Endothelial cell of hepatic sinusoid (primary cell): ENCODE data around the gene TRNAU1AP.
"Not testable (repeated sequence)": the region's sequence is repeated elsewhere in the genome, so short reads cannot be mapped to it uniquely, and the experiment has no call there.

ENCODE experiments used
- in situ Hi-C: cut with HindIII; loops from 2 replicates; pipeline ENCODE4 v1.10.0; 2017; ENCODE audit warnings: low sequenced_read_pairs

The TRNAU1AP gene

GRCh38 chr1:28521502-28522164 lies 31.3 kb upstream of the TRNAU1AP start:
- in situ Hi-C loops, result no loop called here

- in situ Hi-C loops, result not testable (repeated sequence)
Observed at GRCh38 chr1:28522537-28522936, 30.3 kb upstream of the TRNAU1AP start.

GRCh38 chr1:28525002-28525642 lies 27.8 kb upstream of the TRNAU1AP start:
- in situ Hi-C loops, result not testable (repeated sequence)

- in situ Hi-C loops, result no loop called here
Observed at GRCh38 chr1:28526886-28527285, 26.0 kb upstream of the TRNAU1AP start.

GRCh38 chr1:28530456-28530855 lies 22.4 kb upstream of the TRNAU1AP start:
- in situ Hi-C loops, result no loop called here

- in situ Hi-C loops, result no loop called here
Observed at GRCh38 chr1:28534671-28535070, 18.2 kb upstream of the TRNAU1AP start.

- in situ Hi-C loops, result no loop called here
Observed at GRCh38 chr1:28535180-28535579, 17.7 kb upstream of the TRNAU1AP start.

GRCh38 chr1:28537457-28538199 lies 15.3 kb upstream of the TRNAU1AP start:
- in situ Hi-C loops, result no loop called here

GRCh38 chr1:28538286-28538685 lies 14.6 kb upstream of the TRNAU1AP start:
- in situ Hi-C loops, result no loop called here

GRCh38 chr1:28540651-28541050 lies 12.2 kb upstream of the TRNAU1AP start:
- in situ Hi-C loops, result no loop called here

- in situ Hi-C loops, result not testable (repeated sequence)
Observed at GRCh38 chr1:28541414-28542015, 11.4 kb upstream of the TRNAU1AP start.

GRCh38 chr1:28545246-28545628 lies 7.6 kb upstream of the TRNAU1AP start:
- in situ Hi-C loops, result no loop called here

- in situ Hi-C loops, result no loop called here
Observed at GRCh38 chr1:28548318-28548717, 4.6 kb upstream of the TRNAU1AP start.

GRCh38 chr1:28551381-28551780 lies 1.5 kb upstream of the TRNAU1AP start:
- in situ Hi-C loops, result no loop called here

GRCh38 chr1:28560886-28561285 lies 8.0 kb downstream of the TRNAU1AP start:
- in situ Hi-C loops, result loop anchor here (5.0 kb wide), 1 partner anchor 41 kb away; no protein-coding TSS in a partner anchor

GRCh38 chr1:28564310-28564709 lies 11.4 kb downstream of the TRNAU1AP start:
- in situ Hi-C loops, result loop anchor here (5.0 kb wide), 1 partner anchor 38 kb away; no protein-coding TSS in a partner anchor

GRCh38 chr1:28565040-28565439 lies 12.2 kb downstream of the TRNAU1AP start:
- in situ Hi-C loops, result no loop called here

GRCh38 chr1:28565726-28566125 lies 12.8 kb downstream of the TRNAU1AP start:
- in situ Hi-C loops, result no loop called here

- in situ Hi-C loops, result no loop called here
Observed at GRCh38 chr1:28566931-28567330, 14.0 kb downstream of the TRNAU1AP start.

GRCh38 chr1:28571911-28572310 lies 19.0 kb downstream of the TRNAU1AP start:
- in situ Hi-C loops, result no loop called here

GRCh38 chr1:28572891-28573290 lies 20.0 kb downstream of the TRNAU1AP start:
- in situ Hi-C loops, result not testable (repeated sequence)
